ENCODE results near the gene HGD. TPM values are rescaled to one million over a fixed set of nuclear protein-coding genes. Genes with fewer than 3 reads are reported as not detected.

HGD gene
- total RNA-seq, 2 experiments from 2014 or later: 2.0 to 2.9 TPM

DNA sequence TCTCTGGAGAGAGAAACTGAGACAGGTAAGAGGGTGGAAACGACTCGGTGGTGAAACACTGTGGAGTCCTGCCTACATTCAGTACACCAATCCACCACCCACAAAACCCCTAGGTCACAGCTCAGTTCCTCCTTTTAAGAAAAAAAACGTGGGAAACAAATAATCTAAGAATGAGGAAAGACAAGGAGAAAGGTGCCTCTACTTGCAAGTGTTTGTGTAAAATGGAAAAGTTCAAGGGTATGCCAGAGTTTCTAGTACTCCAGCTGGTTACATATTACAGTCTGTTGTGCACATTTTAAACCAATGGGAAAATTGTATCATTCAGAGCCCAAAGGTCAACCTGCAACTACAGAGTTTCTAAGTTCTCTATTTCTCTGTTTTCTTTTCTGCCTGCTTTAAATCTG is 32.2 kb downstream of the HGD start:
- Mint-ChIP-seq H3K9me3 (no peaks in the 10 kb centered on the region), H3K27ac (no peak overlapping the region), H3K4me1 (ENCODE audit: low read depth) (no peaks in the 10 kb centered on the region), H3K4me3 (no peak overlapping the region), H3K27me3 (no peaks in the 10 kb centered on the region), H3K36me3 (ENCODE audit: low read depth) (no peaks in the 10 kb centered on the region)
- TF ChIP-seq, protein P1, sequence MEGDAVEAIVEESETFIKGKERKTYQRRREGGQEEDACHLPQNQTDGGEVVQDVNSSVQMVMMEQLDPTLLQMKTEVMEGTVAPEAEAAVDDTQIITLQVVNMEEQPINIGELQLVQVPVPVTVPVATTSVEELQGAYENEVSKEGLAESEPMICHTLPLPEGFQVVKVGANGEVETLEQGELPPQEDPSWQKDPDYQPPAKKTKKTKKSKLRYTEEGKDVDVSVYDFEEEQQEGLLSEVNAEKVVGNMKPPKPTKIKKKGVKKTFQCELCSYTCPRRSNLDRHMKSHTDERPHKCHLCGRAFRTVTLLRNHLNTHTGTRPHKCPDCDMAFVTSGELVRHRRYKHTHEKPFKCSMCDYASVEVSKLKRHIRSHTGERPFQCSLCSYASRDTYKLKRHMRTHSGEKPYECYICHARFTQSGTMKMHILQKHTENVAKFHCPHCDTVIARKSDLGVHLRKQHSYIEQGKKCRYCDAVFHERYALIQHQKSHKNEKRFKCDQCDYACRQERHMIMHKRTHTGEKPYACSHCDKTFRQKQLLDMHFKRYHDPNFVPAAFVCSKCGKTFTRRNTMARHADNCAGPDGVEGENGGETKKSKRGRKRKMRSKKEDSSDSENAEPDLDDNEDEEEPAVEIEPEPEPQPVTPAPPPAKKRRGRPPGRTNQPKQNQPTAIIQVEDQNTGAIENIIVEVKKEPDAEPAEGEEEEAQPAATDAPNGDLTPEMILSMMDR (IDR thresholded peaks at IDR 0.05): no peak
- ATAC-seq (ENCODE audit: poor library complexity): no peak
- H3K36me3 ChIP-seq (ENCODE audit: insufficient read depth, low read length): no peaks in the 10 kb centered on the region
- CTCF ChIA-PET: no interaction called here
- no peaks in the 10 kb centered on the region for H3K9me3 ChIP-seq (ENCODE audit: control insufficient read depth in 1 of 2, insufficient read depth in 1 of 2, low read length in 2 of 2)
- no peaks in the 10 kb centered on the region for H3K27me3 ChIP-seq (ENCODE audit: control insufficient read depth in 1 of 2, insufficient read depth in 2 of 2, low read length in 2 of 2)
- H3K4me1 ChIP-seq (ENCODE audit: insufficient read depth, low read length): no peaks in the 10 kb centered on the region
- intact Hi-C loops (cut with DNase I, micrococcal nuclease): no loop called here
- DNase-seq: no peak
- H3K4me3 ChIP-seq (ENCODE audit: low read length): no peak overlapping the region
- POLR2A ChIA-PET: no interaction called here
- no peak overlapping the region for H3K27ac ChIP-seq (ENCODE audit: low read depth in 1 of 2, low read length in 2 of 2)

DNA sequence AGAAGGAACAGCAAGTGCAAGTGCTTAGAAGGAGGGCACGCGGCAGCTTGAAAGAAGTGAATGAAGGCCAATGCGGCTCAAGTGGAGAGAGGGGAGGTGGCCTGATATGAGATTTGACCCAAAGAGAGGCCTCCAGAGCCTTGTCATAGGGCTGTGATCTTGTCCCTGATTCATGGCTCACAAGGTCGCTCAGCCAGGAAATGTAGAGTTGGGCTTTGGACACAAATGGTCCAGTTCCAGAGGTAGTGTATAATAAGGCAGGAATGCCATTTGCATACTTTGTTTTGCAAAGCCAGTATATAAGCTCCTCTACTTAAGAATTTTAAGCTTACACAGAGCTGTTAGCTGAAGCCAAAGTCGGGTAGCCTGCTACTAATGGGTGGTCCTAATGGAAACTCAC is 33.7 kb downstream of the HGD start:
- intact Hi-C loops (cut with DNase I, micrococcal nuclease): no loop called here
- TF ChIP-seq, protein P1 (IDR thresholded peaks at IDR 0.05): no peak
- Histone ChIP-seq H3K27ac (ENCODE audit: low read depth in 1 of 2, low read length in 2 of 2) (no peak overlapping the region), H3K36me3 (ENCODE audit: insufficient read depth, low read length) (no peaks in the 10 kb centered on the region), H3K4me3 (ENCODE audit: low read length) (no peak overlapping the region), H3K4me1 (ENCODE audit: insufficient read depth, low read length) (no peaks in the 10 kb centered on the region), H3K27me3 (ENCODE audit: control insufficient read depth in 1 of 2, insufficient read depth in 2 of 2, low read length in 2 of 2) (no peaks in the 10 kb centered on the region), H3K9me3 (ENCODE audit: control insufficient read depth in 1 of 2, insufficient read depth in 1 of 2, low read length in 2 of 2) (no peaks in the 10 kb centered on the region)
- CTCF ChIA-PET: interaction anchor here (0.6 to 0.7 kb wide), 2 partner anchors 62 to 1079 kb away, joined by 4 read pairs; no protein-coding TSS in a partner anchor
- Mint-ChIP-seq H3K27me3 (no peaks in the 10 kb centered on the region), H3K4me1 (ENCODE audit: low read depth) (no peaks in the 10 kb centered on the region), H3K36me3 (ENCODE audit: low read depth) (no peaks in the 10 kb centered on the region), H3K9me3 (no peaks in the 10 kb centered on the region), H3K27ac (no peak overlapping the region), H3K4me3 (no peak overlapping the region)
- DNase-seq: no peak
- POLR2A ChIA-PET: no interaction called here
- ATAC-seq (ENCODE audit: poor library complexity): no peak

DNA sequence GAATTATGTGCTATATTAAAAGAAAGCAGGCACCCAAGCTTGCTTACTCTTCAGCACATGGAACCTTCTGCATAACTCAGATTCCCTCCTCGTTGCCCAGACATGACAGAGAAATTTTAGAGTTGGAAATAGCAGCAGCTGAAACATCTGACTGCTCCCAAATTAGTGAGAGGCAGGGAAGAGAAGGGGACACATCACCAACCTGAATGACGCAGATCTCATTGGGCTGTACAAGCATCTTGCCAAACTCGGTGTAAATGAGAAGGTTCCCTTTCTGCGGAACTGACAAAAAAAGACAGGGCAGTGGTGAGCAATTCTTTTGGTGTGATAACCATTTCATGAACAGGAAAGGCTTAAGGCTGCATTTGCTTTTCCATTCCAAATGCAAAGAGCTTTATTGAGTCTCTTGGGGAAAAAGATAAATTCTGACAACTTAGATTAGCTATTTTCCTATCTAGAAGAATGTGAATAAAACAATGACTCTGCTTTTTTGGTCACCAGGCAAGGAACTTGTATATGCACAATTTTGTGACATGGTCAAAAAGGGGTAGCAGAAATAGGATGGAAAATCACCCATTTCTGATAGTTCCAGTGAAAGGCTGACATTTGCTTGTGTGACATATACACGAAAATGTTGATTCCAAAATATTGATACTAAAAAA is 35.1 kb downstream of the HGD start:
- H3K27ac Mint-ChIP-seq: no peak overlapping the region
- DNase-seq: no peak

More for the DNA sequence above, 35.1 kb downstream of the HGD start:
- no peaks in the 10 kb centered on the region for H3K9me3 Mint-ChIP-seq
- intact Hi-C loops (cut with DNase I, micrococcal nuclease): no loop called here
- H3K4me3 Mint-ChIP-seq: no peak overlapping the region
- Histone ChIP-seq H3K9me3 (ENCODE audit: control insufficient read depth in 1 of 2, insufficient read depth in 1 of 2, low read length in 2 of 2) (no peaks in the 10 kb centered on the region), H3K27me3 (ENCODE audit: control insufficient read depth in 1 of 2, insufficient read depth in 2 of 2, low read length in 2 of 2) (no peaks in the 10 kb centered on the region), H3K36me3 (ENCODE audit: insufficient read depth, low read length) (no peaks in the 10 kb centered on the region), H3K4me1 (ENCODE audit: insufficient read depth, low read length) (no peaks in the 10 kb centered on the region), H3K4me3 (ENCODE audit: low read length) (no peak overlapping the region), H3K27ac (ENCODE audit: low read depth in 1 of 2, low read length in 2 of 2) (no peak overlapping the region)
- ChIA-PET CTCF (no interaction called here), POLR2A (no interaction called here)
- H3K4me1 Mint-ChIP-seq (ENCODE audit: low read depth): no peaks in the 10 kb centered on the region
- ATAC-seq (ENCODE audit: poor library complexity): no peak
- H3K36me3 Mint-ChIP-seq (ENCODE audit: low read depth): no peaks in the 10 kb centered on the region
- TF ChIP-seq, protein P1 (IDR thresholded peaks at IDR 0.05): no peak
- H3K27me3 Mint-ChIP-seq: peaks cover 4% of the 10 kb centered on the region
